ENCODE data around the gene EPB41L3. TPM values are rescaled to one million over a fixed set of nuclear protein-coding genes. Genes with fewer than 3 reads are reported as not detected.

EPB41L3 gene
- total RNA-seq, 1 experiment from 2014 or later = 20.6 TPM

DNA sequence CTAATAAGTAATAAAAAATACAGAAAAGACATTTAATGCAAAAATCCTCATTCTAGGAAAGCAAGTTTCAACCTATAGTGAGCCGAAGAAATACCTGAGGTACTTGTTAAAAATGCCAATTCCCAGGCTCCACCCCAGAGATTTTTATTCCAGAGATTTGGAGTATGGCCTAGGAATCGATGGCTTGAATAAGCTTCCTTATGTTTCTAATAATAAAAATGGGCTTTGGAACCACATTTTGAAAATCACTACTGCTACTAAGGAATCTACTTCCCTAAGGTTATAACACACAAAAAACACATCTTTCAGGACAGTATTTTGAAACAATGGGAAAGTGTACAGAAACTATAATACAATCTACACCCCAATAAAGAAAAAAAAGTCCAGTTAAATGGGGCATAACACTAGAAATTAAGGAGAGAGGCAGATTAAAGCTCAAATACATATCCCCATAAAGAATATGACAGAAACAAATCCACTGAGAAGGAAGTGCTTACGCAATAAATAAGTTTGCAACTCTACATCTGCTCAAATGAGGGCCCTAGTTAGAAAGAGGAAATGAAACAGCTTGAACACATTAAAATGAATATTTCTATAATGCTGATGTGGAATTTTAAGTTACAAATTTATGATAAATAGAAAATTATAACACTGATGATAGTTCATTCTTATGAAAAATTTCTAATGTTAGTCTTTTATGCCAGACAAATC is 103.7 kb downstream of the EPB41L3 start (continued):
- TF ChIP-seq, protein P1, sequence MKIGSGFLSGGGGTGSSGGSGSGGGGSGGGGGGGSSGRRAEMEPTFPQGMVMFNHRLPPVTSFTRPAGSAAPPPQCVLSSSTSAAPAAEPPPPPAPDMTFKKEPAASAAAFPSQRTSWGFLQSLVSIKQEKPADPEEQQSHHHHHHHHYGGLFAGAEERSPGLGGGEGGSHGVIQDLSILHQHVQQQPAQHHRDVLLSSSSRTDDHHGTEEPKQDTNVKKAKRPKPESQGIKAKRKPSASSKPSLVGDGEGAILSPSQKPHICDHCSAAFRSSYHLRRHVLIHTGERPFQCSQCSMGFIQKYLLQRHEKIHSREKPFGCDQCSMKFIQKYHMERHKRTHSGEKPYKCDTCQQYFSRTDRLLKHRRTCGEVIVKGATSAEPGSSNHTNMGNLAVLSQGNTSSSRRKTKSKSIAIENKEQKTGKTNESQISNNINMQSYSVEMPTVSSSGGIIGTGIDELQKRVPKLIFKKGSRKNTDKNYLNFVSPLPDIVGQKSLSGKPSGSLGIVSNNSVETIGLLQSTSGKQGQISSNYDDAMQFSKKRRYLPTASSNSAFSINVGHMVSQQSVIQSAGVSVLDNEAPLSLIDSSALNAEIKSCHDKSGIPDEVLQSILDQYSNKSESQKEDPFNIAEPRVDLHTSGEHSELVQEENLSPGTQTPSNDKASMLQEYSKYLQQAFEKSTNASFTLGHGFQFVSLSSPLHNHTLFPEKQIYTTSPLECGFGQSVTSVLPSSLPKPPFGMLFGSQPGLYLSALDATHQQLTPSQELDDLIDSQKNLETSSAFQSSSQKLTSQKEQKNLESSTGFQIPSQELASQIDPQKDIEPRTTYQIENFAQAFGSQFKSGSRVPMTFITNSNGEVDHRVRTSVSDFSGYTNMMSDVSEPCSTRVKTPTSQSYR (CRISPR knock-in tag; IDR thresholded peaks at IDR 0.05) = no peak
- TF ChIP-seq ZNF263 (CRISPR knock-in tag; IDR thresholded peaks at IDR 0.05; ENCODE audit: low read depth) (no peak), ZNF232 (CRISPR knock-in tag; IDR thresholded peaks at IDR 0.05) (no peak), NR3C1 (CRISPR knock-in tag; conservative IDR thresholded peaks at IDR 0.05; ENCODE audit: low read depth) (no peak)
- TF ChIP-seq, protein P2, sequence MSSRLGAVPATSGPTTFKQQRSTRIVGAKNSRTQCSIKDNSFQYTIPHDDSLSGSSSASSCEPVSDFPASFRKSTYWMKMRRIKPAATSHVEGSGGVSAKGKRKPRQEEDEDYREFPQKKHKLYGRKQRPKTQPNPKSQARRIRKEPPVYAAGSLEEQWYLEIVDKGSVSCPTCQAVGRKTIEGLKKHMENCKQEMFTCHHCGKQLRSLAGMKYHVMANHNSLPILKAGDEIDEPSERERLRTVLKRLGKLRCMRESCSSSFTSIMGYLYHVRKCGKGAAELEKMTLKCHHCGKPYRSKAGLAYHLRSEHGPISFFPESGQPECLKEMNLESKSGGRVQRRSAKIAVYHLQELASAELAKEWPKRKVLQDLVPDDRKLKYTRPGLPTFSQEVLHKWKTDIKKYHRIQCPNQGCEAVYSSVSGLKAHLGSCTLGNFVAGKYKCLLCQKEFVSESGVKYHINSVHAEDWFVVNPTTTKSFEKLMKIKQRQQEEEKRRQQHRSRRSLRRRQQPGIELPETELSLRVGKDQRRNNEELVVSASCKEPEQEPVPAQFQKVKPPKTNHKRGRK (CRISPR knock-in tag; IDR thresholded peaks at IDR 0.05; ENCODE audit: borderline replicate concordance) = no peak

DNA sequence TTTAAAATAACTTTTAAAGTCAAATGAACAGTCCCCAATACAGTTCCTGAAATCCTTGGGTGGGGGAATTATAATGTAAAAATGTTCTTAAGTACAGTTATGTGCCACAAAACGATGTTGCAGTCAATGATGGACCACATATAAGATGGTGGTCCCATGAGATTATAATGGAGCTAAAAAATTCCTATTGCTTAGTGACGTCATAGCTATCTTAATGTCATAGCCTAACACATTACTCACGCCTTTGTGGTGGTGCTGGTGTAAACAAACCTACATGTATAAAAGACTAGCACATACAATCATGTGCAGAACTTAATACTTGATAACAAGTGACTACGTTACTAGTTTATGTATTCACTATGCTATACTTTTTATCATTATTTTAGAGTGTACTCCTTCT is 109.4 kb downstream of the EPB41L3 start:
- ATAC-seq (no peak), DNase-seq (ENCODE audit: low spot score) (no peak)
- Mint-ChIP-seq H3K4me3 (no peak overlapping the region), H3K27me3 (ENCODE audit: low read depth) (no peaks in the 10 kb centered on the region), H3K27ac (no peak overlapping the region), H3K9me3 (no peaks in the 10 kb centered on the region), H3K4me1 (no peaks in the 10 kb centered on the region), H3K36me3 (no peaks in the 10 kb centered on the region)
- TF ChIP-seq EMX1 (CRISPR knock-in tag; IDR thresholded peaks at IDR 0.05) (no peak), ESRRA (CRISPR knock-in tag; IDR thresholded peaks at IDR 0.05; ENCODE audit: borderline replicate concordance) (no peak), TEAD1 (CRISPR knock-in tag; IDR thresholded peaks at IDR 0.05) (no peak), RELA (CRISPR knock-in tag; IDR thresholded peaks at IDR 0.05; ENCODE audit: borderline replicate concordance) (no peak)
- TF ChIP-seq, protein P3, sequence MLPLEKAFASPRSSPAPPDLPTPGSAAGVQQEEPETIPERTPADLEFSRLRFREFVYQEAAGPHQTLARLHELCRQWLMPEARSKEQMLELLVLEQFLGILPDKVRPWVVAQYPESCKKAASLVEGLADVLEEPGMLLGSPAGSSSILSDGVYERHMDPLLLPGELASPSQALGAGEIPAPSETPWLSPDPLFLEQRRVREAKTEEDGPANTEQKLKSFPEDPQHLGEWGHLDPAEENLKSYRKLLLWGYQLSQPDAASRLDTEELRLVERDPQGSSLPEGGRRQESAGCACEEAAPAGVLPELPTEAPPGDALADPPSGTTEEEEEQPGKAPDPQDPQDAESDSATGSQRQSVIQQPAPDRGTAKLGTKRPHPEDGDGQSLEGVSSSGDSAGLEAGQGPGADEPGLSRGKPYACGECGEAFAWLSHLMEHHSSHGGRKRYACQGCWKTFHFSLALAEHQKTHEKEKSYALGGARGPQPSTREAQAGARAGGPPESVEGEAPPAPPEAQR (CRISPR knock-in tag; IDR thresholded peaks at IDR 0.05) = no peak
- TF ChIP-seq, protein P2 (CRISPR knock-in tag; IDR thresholded peaks at IDR 0.05; ENCODE audit: borderline replicate concordance) = no peak
- TF ChIP-seq, protein P4, sequence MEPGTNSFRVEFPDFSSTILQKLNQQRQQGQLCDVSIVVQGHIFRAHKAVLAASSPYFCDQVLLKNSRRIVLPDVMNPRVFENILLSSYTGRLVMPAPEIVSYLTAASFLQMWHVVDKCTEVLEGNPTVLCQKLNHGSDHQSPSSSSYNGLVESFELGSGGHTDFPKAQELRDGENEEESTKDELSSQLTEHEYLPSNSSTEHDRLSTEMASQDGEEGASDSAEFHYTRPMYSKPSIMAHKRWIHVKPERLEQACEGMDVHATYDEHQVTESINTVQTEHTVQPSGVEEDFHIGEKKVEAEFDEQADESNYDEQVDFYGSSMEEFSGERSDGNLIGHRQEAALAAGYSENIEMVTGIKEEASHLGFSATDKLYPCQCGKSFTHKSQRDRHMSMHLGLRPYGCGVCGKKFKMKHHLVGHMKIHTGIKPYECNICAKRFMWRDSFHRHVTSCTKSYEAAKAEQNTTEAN (CRISPR knock-in tag; IDR thresholded peaks at IDR 0.05) = no peak
- TF ChIP-seq, protein P5, sequence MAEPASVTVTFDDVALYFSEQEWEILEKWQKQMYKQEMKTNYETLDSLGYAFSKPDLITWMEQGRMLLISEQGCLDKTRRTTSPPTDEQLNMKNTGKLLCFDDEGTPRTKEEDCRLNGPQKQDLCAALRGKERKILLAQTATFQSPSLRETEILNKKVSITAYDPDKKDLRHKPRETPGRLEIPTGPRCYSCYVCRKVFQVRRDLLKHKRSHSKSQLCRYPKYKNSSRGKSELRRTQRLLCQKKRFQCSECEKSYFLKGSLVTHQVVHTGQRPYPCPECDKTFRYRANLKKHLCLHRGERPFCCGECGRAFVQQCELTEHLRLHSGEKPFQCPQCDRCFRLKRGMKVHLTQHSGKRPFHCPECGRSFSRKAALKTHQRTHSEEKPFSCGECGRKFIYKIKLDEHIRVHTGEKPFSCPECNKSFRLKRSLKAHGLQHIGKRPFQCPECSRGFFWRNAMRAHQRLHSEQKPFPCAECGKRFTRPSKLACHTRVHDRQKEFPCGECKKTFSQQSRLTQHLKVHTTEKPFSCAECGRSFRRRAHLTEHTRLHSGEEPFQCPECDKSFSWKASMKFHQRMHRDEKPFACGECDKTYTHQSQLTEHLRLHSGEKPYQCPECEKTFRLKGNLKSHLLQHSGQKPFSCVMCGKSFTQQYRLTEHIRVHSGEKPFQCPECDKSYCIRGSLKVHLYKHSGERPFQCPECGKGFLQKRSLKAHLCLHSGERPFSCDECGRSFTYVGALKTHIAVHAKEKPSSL (CRISPR knock-in tag; conservative IDR thresholded peaks at IDR 0.05) = no peak
- ChIA-PET POLR2A (no interaction called here), CTCF (no interaction called here)
